ENCODE data around the gene MAP2K2.
A peak's percentile ranks its signal among the peaks of the same experiment; 100 is the strongest.
"Not testable (repeated sequence)": the region's sequence is repeated elsewhere in the genome, so short reads cannot be mapped to it uniquely, and the experiment has no call there.

The MAP2K2 gene

DNA sequence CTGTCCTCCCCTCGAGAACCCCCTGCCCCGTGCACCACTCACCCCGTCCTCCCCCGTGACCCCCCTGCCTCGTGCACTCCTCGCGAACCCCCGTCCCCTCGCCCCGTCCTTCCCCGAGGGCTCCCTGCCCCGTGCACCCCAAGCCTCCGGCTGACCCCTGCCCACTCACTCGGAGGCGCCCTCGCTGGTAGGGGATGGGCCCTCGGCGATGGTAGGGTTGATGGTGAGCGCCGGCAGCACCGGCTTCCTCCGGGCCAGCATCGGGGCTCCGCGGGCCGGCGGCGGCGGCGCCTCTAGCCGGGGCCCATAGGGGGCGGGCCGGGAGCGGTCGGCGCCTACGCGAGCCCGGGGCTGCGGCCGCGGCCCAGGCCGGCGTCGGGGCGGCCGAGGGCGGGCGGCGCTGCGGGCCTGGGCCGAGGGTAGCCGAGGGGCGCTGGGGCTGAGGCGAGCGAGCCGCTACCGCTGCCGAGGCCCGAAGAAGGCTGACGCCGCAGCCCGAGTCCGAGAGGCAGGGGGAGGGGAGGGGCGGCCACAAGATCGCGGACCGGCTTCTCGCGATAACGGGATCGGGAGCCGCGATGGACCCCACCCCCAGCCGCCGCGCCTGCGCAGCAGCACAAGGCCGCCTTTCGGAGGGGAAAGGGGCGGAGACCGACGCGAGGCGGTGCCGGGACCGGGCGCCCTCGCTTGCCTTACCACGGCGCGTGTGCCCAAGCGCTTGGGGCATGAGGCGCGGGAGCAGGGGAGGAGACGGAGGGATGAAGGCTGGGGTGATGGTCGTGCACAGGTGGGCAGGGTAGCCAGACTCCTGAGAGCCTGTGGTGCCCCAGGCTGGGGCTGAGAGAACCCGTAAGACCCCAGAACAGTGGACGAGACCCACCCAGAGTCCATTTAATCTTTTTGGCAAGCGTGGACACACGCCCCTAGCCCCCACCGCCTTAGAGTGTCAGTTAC lies at the start of gene MAP2K2:
Gene MAP2K2, minus strand, starts transcription at position 508 of the 954 bp plus-strand sequence. Its CDS starts 247 bp downstream, at position 261.
- H3K9ac ChIP-seq (ENCODE audit: low read length), result peak within 1 kb of the TSS; percentile 73
- H3K9me3 ChIP-seq (ENCODE audit: control insufficient read depth, low read length), result no peaks in the 10 kb centered on the region
- H3K4me1 ChIP-seq (ENCODE audit: control insufficient read depth, insufficient read depth, low read length), result peaks cover 16% of the 10 kb centered on the region
- no peaks in the 10 kb centered on the region for H3K36me3 ChIP-seq (ENCODE audit: control insufficient read depth, insufficient read depth, low read length)
- H3K27me3 ChIP-seq (ENCODE audit: control insufficient read depth, insufficient read depth, low read length), result no peaks in the 10 kb centered on the region
- H3K4me3 ChIP-seq (ENCODE audit: low read length), result peak within 1 kb of the TSS; percentile 27

DNA sequence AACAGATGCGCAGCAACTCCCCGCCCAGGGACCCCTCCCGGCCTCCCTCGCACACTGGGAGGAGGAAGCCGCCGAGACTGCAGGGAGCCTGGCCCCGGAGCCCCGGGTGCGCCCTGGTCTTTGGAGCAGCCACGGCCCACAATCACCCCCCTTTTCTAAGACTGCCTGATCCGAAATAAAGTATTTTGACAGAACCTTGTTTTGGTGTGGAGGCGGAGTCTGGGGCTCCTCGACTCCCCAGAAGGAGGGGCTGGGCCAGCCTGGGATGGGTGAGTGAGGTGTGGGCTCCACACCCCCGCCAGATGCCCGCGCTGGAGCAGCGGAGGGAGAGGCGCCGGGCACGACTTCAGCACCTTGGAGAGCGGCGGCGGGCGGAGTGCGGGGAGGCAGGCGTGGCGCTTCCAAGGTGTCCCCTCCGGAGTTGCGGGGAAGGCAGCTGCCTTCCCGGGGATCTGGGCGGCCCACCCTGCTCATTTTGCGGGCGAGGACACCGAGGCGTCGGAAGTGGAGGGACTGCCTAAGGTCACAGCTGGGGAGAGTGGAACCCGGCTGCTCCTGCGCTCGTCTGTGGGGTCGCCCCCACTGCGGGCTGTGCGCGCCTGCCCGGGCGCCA lies 49.0 kb upstream of the MAP2K2 start:
- Histone ChIP-seq H3K4me3 (ENCODE audit: low read length) (no peak overlapping the region), H3K27me3 (ENCODE audit: control insufficient read depth, insufficient read depth, low read length) (peaks cover 10% of the 10 kb centered on the region), H3K9me3 (ENCODE audit: control insufficient read depth, low read length) (no peaks in the 10 kb centered on the region), H3K36me3 (ENCODE audit: control insufficient read depth, insufficient read depth, low read length) (peaks cover 5% of the 10 kb centered on the region), H3K4me1 (ENCODE audit: control insufficient read depth, insufficient read depth, low read length) (no peaks in the 10 kb centered on the region), H3K9ac (ENCODE audit: low read length) (no peak overlapping the region)

GRCh38 chr19:4171676-4172075 lies 47.8 kb upstream of the MAP2K2 start:
- no peak overlapping the region for H3K4me3 ChIP-seq (ENCODE audit: low read length)
- H3K27me3 ChIP-seq (ENCODE audit: control insufficient read depth, insufficient read depth, low read length), result peaks cover 10% of the 10 kb centered on the region
- H3K4me1 ChIP-seq (ENCODE audit: control insufficient read depth, insufficient read depth, low read length), result no peaks in the 10 kb centered on the region
- H3K36me3 ChIP-seq (ENCODE audit: control insufficient read depth, insufficient read depth, low read length), result no peaks in the 10 kb centered on the region
- H3K9me3 ChIP-seq (ENCODE audit: control insufficient read depth, low read length), result no peaks in the 10 kb centered on the region
- H3K9ac ChIP-seq (ENCODE audit: low read length), result no peak overlapping the region

DNA sequence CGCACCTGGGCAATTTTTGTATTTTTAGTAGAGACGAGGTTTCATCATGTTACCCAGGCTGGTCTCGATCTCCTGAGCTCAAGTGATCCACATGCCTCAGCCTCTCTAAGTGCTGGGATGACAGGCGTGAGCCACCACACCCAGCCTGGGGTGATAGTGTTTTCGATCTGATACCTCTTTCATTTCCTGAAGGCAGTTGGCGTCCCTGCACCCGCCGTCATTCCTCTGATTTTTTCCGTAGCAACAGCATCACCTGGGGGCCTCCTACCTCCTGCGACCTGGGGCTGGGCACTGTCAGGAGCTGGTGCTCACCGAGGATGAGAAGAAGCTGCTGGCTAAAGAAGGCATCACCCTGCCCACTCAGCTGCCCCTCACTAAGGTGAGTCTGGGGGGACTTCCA lies 40.3 kb upstream of the MAP2K2 start:
- Histone ChIP-seq H3K4me3 (ENCODE audit: low read length) (no peak overlapping the region), H3K36me3 (ENCODE audit: control insufficient read depth, insufficient read depth, low read length) (no peaks in the 10 kb centered on the region), H3K9me3 (ENCODE audit: control insufficient read depth, low read length) (no peaks in the 10 kb centered on the region), H3K4me1 (ENCODE audit: control insufficient read depth, insufficient read depth, low read length) (no peaks in the 10 kb centered on the region), H3K27me3 (ENCODE audit: control insufficient read depth, insufficient read depth, low read length) (no peaks in the 10 kb centered on the region), H3K9ac (ENCODE audit: low read length) (no peak overlapping the region)

DNA sequence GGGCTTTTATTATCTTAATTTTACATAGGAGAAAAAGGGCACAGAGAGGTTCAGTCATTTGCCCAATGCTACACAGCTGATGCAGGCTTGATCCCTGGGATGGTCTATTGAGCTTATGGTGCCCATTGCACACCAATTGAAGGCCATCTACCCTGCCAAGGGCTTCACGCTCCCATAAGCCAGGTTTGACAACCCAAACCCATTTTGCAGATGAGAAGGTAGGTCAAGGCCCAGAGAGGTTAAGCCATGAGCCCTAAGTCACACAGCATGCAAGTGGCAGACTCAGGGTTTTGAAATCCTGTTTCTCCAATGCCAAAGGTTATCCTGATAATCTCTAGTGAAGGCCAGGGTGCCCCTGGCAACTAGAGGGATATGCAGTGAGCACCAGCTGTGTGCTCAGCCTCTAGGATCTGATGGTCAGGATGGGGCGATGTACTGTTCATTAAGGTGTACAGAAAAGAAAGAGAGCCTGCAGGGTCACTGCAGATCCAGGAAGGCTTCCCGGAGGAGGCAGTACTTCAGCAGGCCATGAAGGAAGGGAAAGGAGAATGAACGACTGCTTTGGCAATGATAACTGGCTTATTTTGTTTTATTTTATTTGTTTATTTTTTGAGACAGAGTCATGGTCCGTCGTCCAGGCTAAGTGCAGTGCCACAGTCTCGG lies 37.6 kb upstream of the MAP2K2 start:
- no peak overlapping the region for H3K9ac ChIP-seq (ENCODE audit: low read length)
- H3K4me1 ChIP-seq (ENCODE audit: control insufficient read depth, insufficient read depth, low read length), result no peaks in the 10 kb centered on the region
- no peaks in the 10 kb centered on the region for H3K36me3 ChIP-seq (ENCODE audit: control insufficient read depth, insufficient read depth, low read length)
- H3K27me3 ChIP-seq (ENCODE audit: control insufficient read depth, insufficient read depth, low read length), result no peaks in the 10 kb centered on the region
- H3K4me3 ChIP-seq (ENCODE audit: low read length), result no peak overlapping the region
- H3K9me3 ChIP-seq (ENCODE audit: control insufficient read depth, low read length), result no peaks in the 10 kb centered on the region

DNA sequence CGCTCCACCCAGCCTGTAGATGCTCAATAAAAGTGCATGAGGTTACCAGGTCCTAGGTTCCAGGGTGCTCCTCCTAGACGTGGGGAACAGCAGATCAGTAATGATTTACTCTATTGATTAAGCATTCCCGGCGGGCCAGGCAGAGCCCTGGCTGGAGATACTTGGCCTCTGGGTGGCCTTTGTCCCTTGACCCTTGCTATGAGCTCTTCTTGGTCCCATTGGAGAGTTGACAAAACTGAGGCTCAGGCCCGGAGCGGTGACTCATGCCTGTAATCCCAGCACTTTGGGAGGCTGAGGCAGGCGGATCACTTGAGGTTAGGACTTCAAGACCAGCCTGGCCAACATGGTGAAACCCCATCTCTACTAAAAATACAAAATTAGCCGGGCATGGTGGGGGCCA lies 34.0 kb upstream of the MAP2K2 start:
- H3K4me1 ChIP-seq (ENCODE audit: control insufficient read depth, insufficient read depth, low read length); H3K27me3 ChIP-seq (ENCODE audit: control insufficient read depth, insufficient read depth, low read length); H3K9ac ChIP-seq (ENCODE audit: low read length); H3K9me3 ChIP-seq (ENCODE audit: control insufficient read depth, low read length); H3K4me3 ChIP-seq (ENCODE audit: low read length); H3K36me3 ChIP-seq (ENCODE audit: control insufficient read depth, insufficient read depth, low read length): not testable (repeated sequence)

DNA sequence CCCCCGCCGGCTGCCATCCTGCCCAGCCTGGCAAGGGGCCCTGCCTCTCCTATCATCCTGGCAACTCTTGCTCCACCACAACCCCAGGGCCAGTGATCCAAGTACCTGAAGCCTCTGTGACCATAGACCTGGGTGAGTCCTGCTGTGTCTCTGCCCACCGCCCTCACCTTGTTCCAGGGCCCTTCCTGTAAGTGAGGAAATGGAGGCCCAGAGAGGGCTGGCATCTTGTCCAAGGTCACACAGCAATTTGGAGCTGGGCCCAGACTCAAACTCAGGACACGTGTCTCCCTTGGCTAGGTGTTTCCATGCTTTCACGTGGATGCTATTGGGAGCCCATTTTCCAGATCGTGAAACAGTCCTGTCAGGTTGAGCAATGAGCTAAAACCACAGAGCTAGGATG lies 33.2 kb upstream of the MAP2K2 start:
- Histone ChIP-seq H3K9me3 (ENCODE audit: control insufficient read depth, low read length) (no peaks in the 10 kb centered on the region), H3K27me3 (ENCODE audit: control insufficient read depth, insufficient read depth, low read length) (no peaks in the 10 kb centered on the region), H3K36me3 (ENCODE audit: control insufficient read depth, insufficient read depth, low read length) (no peaks in the 10 kb centered on the region), H3K9ac (ENCODE audit: low read length) (no peak overlapping the region), H3K4me3 (ENCODE audit: low read length) (no peak overlapping the region), H3K4me1 (ENCODE audit: control insufficient read depth, insufficient read depth, low read length) (peaks cover 16% of the 10 kb centered on the region)

DNA sequence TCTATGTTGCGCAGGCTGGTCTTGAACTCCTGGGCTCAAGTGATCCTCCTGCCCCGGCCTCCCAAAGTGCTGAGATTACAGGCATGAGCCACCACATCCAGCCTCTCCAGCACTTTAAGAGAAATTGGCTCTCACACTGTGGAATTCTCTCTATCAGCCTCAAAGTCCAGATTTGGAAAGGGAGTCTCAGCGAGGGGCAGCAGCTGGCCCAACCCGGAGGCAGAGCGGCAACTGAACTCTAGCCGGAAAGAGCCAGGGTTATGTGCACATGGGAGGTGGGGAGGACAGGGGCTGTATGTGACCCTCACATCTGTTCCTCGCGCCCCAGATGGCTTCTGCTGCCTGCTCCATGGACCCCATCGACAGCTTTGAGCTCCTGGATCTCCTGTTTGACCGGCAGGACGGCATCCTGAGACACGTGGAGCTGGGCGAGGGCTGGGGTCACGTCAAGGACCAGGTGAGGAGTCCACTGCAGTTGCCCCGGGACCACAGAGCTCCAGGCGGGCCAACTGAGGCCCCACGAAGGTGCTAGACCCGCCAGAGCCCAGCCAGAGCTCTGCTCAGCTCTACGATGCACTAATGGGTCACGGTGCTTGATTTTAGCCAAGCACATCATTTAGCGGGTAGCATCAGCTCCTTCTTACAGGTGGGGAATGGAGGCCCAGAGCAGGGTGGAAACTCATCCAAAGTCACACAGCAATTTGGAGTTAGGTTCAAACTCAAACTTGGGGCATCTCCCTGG lies 30.8 kb upstream of the MAP2K2 start:
- H3K27me3 ChIP-seq (ENCODE audit: control insufficient read depth, insufficient read depth, low read length), result no peaks in the 10 kb centered on the region
- H3K4me3 ChIP-seq (ENCODE audit: low read length), result no peak overlapping the region
- peaks cover 22% of the 10 kb centered on the region for H3K4me1 ChIP-seq (ENCODE audit: control insufficient read depth, insufficient read depth, low read length)
- H3K9me3 ChIP-seq (ENCODE audit: control insufficient read depth, low read length), result no peaks in the 10 kb centered on the region
- H3K36me3 ChIP-seq (ENCODE audit: control insufficient read depth, insufficient read depth, low read length), result no peaks in the 10 kb centered on the region
- no peak overlapping the region for H3K9ac ChIP-seq (ENCODE audit: low read length)

GRCh38 chr19:4152241-4152998 lies 28.5 kb upstream of the MAP2K2 start:
- Histone ChIP-seq H3K4me3 (ENCODE audit: low read length) (no peak overlapping the region), H3K9me3 (ENCODE audit: control insufficient read depth, low read length) (no peaks in the 10 kb centered on the region), H3K27me3 (ENCODE audit: control insufficient read depth, insufficient read depth, low read length) (no peaks in the 10 kb centered on the region), H3K4me1 (ENCODE audit: control insufficient read depth, insufficient read depth, low read length) (peaks cover 36% of the 10 kb centered on the region), H3K9ac (ENCODE audit: low read length) (no peak overlapping the region), H3K36me3 (ENCODE audit: control insufficient read depth, insufficient read depth, low read length) (no peaks in the 10 kb centered on the region)

- Histone ChIP-seq H3K9me3 (ENCODE audit: control insufficient read depth, low read length) (no peaks in the 10 kb centered on the region), H3K36me3 (ENCODE audit: control insufficient read depth, insufficient read depth, low read length) (no peaks in the 10 kb centered on the region), H3K4me3 (ENCODE audit: low read length) (no peak overlapping the region), H3K9ac (ENCODE audit: low read length) (no peak overlapping the region), H3K27me3 (ENCODE audit: control insufficient read depth, insufficient read depth, low read length) (no peaks in the 10 kb centered on the region), H3K4me1 (ENCODE audit: control insufficient read depth, insufficient read depth, low read length) (peaks cover 41% of the 10 kb centered on the region)
Observed at GRCh38 chr19:4151623-4152022, 27.7 kb upstream of the MAP2K2 start.

- Histone ChIP-seq H3K36me3 (ENCODE audit: control insufficient read depth, insufficient read depth, low read length) (no peaks in the 10 kb centered on the region), H3K9ac (ENCODE audit: low read length) (no peak overlapping the region), H3K9me3 (ENCODE audit: control insufficient read depth, low read length) (no peaks in the 10 kb centered on the region), H3K4me1 (ENCODE audit: control insufficient read depth, insufficient read depth, low read length) (peaks cover 57% of the 10 kb centered on the region), H3K27me3 (ENCODE audit: control insufficient read depth, insufficient read depth, low read length) (no peaks in the 10 kb centered on the region), H3K4me3 (ENCODE audit: low read length) (no peak overlapping the region)
Observed at GRCh38 chr19:4149518-4150288, 25.8 kb upstream of the MAP2K2 start.
